HG02973 (cell line): ENCODE measurements around the gene RTEL1.
A peak's percentile ranks its signal among the peaks of the same experiment; 100 is the strongest.

ENCODE experiments used
- ATAC-seq: cut with Tn5 transposase; IDR thresholded peaks from one replicate; pipeline ENCODE4 v1.9.1; 2021; ENCODE audit warnings: moderate library complexity; ENCODE audit not compliant: unreplicated experiment

RTEL1 gene

DNA sequence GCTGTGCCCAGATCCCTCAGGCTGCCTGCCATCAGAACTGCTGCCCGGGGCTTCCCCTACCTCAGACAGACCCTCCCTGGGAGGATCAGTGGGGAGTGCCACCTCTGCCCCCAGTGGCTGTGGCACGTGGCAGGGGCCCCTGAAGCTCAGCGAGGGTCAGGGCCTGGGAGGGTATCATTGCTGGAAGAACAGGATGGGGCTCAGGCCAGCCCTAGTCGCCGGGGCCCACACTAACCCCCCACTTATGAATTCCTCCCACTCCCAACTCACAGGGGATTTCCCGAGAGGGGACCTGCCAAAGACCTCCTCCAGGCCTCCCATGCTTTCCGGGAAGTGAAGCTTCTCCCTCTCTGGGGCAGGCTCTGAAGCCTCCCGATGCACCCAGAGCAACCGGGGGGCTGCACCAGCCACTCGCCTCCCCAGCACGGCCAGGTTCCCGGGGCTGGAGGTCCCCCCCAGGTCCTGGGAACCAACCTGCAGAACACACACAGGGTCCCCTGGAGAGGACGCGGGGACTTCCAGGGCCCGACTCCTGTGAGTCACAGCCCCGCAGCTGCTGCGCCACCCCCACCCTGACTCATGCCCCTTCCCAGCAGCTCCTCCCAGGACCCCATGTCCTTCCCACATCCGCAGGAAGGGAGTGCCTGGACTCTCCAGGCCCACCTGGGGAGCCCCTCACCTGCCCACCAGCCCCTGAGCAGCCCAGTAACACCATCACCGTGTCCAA lies 40.8 kb downstream of the RTEL1 start:
- ATAC-seq, result no peak

DNA sequence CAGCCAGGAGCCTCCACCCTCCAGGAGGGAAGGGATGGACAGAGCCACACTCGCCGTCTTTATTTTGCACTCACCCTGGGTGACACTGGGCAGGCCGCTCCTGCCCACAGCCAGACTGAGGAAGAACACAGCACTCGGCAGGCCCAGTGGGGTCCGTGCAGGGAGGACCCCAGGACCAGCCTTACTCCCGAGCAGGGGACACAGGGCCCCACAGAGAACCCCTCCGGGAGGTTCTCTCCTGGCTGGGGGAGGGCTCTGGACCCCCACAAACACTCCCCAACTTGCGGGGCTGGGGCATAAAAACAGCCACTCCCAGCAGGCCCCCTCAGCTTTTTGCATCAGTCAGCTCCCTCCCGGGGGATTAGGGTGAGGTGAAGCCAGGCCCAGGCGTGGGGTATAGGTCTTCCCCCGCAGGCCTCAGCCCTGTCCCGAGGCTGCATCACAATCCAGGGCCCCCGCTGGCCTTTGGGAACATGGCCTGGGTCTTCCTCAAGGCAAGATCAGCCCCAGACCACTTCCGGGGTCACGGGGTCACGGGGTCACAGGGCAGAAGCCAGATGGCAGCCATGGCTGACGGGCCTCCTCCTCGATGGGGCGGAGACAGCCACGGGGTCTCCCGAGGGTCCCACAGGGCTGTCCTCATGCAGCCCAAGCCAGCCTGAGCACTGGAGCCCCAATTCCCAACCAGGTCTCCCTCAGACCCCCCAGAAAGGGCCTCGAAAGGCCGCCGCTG lies 41.5 kb downstream of the RTEL1 start:
- no peak for ATAC-seq

DNA sequence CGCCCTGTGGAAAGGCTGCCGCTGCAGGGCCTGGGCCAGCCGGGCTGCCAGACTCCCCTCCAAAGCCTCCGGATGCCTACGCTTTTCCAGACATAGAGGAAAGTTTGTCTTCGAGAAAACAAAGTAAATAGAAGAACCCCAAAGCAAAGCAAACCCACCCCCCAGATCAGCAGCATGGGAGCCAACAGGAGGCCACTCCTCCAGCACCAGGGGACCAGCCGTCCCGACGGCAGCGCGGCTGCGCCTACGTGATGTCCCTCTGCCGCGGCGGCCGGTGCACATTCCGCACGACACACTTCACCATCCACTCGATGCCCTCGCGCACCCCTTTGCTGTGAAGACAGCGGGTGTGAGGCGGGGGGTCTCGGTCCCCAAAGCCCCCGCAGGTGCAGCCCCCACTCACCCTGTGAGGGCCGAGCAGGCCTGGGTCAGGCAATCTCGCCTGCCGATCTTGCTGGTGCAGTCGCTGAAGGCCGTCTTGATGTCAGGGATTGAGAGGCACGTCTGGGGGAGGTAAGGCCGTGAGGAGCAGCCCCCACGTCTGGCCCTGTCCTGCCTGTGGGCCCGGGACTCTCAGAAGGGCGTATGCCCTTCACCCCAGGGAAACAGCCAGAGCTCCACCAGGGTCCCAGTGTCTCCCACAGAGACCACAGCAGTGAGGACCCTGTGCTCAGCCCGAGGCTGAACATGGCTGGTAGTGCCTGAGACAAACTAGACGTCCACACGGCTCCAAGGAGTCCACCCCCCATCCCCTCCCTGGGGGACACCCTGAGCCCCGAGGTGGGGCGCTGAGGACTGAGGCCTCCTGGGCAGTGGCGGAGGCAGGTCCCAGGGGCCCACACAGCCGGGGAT lies 42.3 kb downstream of the RTEL1 start:
- ATAC-seq, result no peak

DNA sequence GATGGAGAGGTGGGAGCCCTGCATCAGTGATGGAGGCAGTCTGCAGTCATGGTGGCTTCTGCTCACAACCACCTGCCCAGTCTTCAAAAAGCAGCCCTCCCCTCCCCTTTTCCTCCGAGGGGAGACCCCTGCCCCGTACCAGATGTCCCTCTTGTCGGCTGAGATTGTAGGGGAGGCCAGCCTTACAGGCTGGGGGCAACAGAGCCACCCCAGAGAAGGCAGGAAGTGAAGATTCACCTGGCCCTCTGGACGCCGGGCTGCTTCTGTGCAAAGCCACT lies 42.9 kb downstream of the RTEL1 start:
- ATAC-seq, result no peak

DNA sequence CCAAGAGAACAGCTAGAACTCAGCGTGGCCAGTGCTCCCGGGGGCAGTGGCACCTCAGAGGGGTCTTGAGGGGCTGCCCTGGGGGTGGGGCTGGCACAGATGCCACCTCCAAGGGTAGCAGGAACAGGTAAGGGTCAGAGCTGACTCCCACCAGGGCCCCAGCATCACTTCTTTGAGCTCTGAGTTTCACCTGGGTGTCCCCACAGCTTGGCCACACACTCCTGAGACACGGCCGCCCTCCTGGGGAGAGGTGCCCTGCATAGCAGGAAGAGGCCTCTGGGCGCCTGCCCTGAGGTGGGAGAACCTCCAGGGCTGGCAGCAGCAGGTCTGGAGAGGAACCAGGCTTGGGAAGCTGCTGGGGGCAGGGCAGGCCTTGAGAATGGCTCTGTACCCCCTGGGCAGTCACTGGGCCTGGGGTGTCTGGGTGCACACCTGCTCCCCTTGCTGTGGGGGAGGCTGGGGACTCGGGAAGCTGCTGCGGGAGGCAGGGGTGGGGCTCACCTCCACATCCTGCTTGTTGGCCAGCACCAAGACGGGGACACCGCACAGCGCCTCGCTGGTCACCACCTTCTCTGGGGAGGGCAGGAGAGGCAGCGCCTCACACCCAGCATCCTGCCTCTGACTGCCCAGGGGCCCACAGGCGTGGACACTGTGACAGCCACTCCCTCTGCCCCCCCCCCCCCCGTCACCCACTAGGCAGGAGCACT lies 43.4 kb downstream of the RTEL1 start:
- no peak for ATAC-seq

DNA sequence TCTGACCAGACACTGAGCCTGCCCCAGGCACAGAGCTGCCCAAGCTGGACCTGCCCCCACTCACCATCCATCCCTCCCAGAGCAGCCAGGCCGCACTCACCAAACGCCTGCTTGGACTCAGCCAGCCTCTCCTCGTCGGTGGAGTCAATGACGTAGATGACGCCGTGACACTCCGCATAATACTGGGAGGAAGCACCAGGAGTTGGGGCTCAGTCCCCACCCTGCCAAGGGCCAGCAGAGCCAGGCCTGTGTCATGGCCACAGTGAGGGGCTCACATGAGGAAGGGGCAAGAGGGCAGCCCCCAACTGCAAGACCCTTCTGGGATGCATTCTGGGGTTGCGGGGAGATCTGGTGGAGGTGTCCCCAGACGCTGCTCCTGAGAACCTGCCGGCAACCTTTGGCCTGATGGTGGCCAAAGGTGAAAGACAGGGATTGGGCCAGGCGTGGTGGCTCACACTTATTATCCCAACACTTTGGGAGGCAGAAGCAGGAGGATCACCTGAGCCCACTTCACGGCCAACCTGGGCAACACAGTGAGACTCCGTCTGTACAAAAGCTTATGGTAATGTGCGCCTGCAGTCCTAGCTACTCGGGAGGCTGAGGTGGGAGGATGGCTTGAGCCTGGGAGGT lies 44.0 kb downstream of the RTEL1 start:
- ATAC-seq, result no peak

DNA sequence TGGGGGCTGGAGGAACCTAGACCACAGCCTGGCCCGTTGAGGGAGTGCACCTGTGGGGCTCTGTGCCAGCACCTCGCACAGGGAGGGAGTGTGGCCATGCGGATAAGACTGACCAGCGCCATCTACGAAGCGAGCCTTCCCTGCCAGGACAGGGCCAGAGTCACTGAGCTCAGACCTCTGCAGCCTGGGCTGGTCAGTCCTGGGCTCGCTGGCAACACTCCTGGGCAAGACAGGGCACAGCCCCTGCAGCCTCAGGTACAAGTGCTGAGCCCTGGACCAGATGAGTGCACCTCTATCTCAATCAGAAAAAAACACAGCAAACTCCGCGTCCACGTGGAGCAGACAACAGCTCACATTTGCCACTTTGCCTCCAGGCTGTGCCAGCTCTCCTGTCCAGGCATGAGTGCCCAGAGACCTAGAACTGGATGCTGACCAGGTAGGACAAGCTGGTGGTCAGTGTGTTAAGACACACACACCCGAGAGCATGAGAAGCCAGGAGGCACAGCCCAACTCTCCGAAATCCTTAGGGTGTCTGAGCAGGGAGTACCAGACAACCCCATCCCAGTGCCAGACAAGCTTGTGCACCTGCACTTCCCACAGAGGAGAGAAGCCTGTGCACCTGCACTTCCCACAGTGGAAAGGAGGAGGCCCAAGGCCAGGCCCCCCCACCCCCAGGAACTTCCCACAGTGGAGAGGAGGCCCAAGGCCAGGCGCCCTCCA lies 44.8 kb downstream of the RTEL1 start:
- ATAC-seq, result no peak

DNA sequence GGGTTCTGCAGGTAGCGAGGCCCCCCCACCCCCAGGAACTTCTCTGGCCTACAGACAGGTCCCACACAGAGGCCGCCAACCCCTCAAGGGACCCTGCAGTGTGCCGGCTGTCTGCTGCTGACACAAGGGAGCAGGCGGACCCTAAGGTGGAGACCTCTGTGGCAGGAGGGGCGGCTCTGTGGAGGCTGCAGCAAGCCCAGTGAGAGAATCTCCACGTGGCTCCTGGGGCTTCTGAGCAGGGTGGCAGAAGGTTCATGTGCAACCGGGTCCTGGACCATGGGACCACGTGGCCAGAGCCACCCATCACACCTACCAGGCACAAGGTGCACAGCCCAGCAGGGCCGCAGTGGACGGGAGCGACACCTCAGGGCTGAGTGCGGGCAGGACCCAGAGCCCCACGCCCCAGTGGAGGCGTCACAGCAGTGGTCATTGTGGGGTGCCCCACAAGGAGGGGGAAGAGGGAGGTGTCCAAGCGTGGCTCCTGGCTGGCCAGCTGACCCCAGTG lies 45.4 kb downstream of the RTEL1 start:
- ATAC-seq, result no peak

DNA sequence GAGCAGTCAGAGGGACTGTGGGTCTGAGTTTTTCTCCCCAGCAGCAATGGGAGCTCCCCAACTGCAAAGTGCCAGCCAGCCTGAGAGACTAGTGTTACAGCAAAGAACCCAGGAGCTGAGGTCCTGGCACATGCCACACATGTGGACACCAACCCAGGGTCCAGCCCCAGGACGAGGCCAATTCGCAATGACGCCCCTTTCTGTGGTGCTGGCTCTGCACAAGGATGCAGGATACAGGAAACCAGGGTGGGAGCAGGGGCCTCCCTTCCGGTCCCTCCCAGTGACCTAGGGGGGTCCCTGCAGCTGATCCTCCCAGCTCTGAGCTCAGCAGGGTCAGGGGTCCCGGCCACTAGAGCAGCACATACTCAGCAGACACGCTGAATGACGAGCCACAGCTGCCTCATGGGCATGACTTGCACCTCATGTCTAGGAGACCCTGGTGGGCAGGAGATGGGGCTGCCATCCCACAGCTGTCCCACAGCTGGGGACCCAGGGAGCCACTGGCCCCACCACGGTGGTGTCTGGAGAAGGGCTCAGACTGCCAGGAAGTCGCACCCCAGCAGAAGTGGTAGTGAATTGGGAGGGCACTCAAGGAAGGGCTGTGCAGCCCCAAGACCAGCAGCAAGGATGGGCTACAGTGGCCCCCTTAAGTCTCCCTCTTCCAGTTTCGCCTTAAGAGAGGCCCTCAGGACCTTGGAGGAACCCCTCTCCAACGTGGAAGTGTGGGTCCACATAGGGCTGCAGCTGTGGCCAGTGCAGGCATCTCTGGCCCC lies 46.0 kb downstream of the RTEL1 start:
- no peak for ATAC-seq

DNA sequence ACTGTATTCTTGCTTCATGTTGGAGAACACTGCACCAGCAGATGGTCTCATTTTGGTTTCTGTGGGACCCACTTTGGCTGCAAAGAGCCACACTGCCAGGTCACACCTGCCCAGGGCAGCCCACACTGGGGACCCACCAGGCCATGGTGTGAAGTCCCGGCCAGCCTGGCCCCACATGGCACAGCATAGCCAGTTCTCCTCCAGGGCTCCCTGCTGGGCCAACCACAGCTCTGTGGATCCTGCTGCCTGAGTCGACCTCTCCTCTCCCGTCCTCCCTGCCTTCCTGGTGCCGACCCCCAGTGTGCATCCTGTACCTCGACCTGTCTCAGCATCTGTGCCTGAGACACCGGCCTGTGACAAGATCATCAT lies 46.6 kb downstream of the RTEL1 start:
- ATAC-seq, result no peak

DNA sequence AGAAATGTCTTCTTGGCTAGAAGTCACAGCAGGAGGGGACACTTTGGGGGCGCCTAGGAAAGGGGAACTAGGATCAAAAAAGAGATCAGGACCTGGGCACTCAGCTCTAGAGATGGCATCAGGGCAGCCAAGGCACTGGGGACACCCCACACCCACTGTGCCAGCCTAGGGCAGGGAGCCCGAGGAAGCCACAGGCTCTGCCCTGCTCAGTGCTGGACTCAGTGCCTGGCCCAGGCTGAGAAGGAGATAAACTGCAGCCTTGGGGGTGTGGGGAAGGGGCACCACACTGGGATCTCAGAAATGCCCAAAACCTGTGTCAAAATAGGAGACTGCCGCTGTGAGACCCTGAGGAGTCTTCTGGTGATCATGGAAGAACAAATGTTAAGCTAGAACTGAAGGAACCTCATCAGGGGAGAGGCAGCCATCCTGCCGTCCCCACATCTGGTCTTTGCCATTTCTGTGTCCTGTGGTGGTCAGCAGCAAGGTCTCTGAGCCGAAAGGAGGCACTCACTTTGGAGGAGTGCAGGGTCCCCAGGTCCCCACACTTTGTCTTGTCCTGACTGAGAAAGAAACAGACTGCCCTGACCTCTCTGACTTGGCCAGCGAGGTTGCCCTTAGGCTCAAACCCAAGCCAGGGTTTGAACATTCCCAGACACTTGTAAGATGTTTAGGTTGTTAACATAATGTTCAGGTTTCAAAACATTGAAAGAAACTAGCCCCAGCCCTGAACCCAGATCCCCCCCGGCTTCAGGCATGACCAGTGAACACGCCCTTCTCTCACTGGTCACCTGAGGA lies 47.3 kb downstream of the RTEL1 start:
- ATAC-seq, result no peak

DNA sequence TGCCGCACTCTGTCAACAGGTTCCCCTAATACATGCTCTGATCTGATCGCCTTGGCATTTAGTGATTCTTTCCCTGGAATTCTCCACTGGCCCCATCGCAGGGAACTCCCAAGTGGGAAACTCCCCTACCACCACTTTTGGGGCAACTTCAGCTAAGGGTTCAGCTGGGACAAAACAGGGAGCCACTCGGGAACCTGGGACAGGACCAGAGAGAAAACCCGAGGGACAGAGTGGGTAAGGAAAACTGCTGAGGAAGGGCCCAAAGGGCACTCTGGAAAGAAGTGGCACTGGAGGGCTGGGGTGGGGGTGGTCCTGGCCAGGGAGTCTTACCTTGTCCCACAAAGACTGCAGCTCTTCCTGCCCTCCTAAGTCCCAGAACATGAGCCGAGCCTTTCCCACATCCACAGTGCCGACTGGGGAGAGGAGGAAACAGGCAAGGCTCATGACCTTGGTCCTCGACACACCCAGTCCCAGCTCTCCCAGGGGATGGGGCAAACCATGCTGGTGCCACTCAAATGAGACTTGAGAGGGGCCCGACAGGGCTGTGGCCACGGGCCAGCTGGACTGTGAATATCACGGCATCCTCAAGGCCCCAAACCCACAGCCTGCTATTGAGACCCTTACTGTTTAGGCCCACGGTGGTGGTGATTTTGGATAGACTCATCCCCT lies 48.0 kb downstream of the RTEL1 start:
- no peak for ATAC-seq

DNA sequence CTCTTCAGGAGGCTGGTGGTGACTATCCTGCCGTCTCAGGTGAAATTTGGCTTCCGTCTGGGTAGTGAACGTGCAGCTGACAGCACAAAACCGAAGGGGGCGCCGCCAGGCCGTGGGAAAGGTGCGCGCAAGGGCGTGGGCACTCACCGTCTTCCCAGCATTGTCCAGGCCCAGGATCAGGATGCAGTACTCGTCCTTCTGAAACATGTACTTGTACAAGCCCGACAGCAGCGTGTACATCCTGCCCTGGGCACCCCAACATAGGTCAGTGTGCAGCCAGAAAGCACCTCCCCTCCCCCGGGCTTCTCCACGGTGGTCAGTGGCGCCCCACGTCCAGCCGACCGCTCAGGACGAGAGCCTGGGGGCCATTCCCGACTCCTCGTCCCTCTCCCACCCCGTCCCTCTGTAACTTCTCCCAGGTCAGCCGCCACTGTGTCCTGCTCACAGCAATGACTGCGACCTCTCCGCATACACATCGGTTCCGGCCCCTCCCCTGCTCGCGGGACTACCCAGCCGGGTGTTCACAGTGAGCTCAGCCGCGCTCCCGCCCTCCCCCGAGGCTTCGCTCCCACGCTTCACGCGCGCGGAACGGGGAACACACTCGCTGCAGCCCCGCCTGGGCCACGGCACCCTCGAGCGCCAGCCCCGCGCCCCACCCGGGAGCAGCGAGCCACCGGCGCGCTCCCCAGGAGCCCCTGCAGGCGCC lies 48.9 kb downstream of the RTEL1 start:
- ATAC-seq, result no peak

DNA sequence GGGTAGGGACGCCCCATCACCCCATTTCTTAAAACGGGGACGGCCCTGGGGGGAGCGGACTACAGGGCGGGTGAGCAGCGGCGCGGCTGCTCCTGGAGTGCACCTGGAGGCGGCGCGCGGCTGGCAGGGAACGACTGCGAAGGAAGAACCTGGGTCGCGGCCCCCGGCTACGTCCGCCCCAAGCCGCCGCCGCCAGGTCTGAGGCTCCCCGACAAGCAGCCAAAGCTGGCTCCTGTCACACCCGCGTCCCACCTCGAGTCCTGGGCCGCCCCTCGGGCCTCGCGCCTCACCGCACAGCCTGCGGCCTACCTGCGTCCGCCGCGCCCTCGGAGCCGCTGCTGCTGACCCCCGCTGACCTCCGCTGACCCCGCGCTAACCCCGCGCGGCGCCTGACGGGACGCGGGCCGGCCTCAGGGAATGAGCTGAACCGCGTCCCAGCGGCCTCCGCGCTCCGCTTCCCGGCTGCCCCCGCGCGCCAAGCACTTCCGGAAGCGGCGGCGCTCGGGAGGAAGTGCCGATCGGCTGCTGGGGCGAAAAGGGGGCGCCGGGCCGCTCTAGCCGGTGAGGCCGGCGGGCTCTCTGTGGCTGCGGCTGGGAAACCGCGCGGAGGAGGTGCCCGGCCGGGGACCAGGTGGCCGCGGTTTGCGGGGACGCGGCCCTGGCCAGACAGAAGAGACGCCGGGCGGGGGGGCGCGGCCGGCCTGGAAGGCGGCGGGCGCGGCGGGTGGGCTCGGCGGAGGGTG lies 49.6 kb downstream of the RTEL1 start, which contains the start of the genes ARFRP1 and ZGPAT:
TSS of gene ARFRP1 (minus strand) at position 419 of the 743 bp plus-strand sequence. CDS start 885 bp downstream, outside the sequence.
TSS of gene ZGPAT (plus strand) at position 482 of the 743 bp plus-strand sequence. CDS start 542 bp downstream, outside the sequence.
- peak; percentile 57 for ATAC-seq

DNA sequence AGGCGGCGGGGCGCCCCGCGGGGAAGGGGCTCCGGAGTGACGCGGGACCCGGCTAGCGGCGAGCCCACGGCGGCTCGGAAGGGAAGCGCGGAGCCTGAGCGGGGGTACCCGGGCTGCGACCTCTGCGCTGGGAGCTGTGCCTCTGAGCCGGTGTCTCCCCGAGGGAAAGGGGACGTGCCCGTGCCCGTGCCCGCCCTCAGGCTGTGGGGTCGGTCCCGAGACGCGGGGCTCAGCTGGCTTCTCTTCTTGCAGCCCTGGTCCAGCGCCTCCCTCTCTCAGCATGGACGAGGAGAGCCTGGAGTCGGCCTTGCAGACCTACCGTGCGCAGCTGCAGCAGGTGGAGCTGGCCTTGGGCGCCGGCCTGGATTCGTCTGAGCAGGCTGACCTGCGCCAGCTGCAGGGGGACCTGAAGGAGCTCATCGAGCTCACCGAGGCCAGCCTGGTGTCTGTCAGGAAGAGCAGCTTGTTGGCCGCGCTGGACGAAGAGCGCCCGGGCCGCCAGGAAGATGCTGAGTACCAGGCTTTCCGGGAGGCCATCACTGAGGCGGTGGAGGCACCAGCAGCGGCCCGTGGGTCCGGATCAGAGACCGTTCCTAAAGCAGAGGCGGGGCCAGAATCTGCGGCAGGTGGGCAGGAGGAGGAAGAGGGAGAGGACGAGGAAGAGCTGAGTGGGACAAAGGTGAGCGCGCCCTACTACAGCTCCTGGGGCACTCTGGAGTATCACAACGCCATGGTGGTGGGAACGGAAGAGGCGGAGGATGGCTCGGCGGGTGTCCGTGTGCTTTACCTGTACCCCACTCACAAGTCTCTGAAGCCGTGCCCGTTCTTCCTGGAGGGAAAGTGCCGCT lies 50.4 kb downstream of the RTEL1 start:
- no peak for ATAC-seq
